Body of pancreas (tissue), 4 donors: ENCODE data around the gene ADPRM.

ENCODE experiments used
- POLR2A ChIP-seq, 3 donors: fragments of 450-650 bp; IDR thresholded peaks; one replicate each; pipeline ENCODE4 v1.6.1; 2016; ENCODE audit warnings: antibody characterized with exemption in 3 of 3, mild to moderate bottlenecking in 2 of 3
- TF ChIP-seq, protein P1 (sequence below), 7 experiments: fragments of 450-650 bp in 4 of 7; fragments of 200-600 bp in 3 of 7; sonication (generic) in 3 of 7; IDR thresholded peaks; one replicate each; pipeline ENCODE4 v1.5.1; 2016 to 2019; ENCODE audit warnings: antibody characterized with exemption in 7 of 7

DNA sequence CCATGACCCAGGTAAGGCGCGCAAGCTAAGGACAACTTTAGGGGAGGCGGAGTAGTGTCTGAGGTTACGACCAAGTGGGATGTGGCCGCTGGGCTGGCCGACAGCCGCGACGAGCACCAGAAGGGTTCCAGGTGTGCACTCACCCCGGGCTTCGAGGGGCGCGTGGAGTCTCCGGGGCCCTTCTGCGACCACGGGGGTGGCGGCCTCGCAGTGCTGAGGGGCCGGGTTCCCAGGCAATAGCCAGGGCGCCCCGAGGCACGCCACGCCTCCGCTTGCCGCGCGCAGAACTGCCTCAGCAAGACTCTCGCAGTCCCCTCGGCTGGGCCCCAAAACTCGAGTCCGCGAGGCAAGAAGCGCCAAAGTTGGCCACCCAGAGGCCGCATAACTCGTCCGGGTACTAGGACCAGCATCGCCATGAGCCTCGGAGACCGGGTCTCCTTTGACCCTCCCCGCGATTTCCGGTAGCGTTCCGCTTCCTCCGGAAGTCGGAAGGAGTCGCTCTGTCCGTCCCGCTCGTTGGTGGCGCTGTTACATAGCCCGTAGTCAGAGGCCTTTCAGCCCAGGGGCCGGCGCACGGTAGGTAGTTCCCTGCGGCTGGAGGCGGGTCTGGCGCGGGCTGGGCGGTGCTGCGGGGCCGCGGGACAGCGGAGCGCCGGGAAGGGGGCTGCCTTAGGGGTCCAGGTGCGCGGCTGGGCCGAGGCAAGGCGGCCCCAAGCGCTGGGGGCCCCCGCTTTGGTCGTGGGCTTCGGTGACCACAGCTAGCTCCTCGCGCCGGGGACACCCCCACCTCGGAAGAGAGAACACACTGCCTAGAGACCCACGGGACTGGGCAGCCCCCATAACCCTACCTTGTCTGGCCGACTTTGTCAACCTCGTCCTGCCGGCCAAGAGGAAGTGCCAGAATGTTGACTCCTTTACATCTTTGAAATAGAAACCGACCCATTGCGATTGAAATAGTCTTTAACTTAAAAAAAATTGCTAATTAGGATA, at the start of gene ADPRM, which contains the start of gene SCO1:
- TF ChIP-seq, protein P1, sequence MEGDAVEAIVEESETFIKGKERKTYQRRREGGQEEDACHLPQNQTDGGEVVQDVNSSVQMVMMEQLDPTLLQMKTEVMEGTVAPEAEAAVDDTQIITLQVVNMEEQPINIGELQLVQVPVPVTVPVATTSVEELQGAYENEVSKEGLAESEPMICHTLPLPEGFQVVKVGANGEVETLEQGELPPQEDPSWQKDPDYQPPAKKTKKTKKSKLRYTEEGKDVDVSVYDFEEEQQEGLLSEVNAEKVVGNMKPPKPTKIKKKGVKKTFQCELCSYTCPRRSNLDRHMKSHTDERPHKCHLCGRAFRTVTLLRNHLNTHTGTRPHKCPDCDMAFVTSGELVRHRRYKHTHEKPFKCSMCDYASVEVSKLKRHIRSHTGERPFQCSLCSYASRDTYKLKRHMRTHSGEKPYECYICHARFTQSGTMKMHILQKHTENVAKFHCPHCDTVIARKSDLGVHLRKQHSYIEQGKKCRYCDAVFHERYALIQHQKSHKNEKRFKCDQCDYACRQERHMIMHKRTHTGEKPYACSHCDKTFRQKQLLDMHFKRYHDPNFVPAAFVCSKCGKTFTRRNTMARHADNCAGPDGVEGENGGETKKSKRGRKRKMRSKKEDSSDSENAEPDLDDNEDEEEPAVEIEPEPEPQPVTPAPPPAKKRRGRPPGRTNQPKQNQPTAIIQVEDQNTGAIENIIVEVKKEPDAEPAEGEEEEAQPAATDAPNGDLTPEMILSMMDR (IDR thresholded peaks at IDR 0.05): peak; percentile 8 to 57 (median 44)
- TF ChIP-seq POLR2A (IDR thresholded peaks at IDR 0.05): peak; percentile 86 to 90 (median 90)
